Tibial nerve (tissue), 4 donors: ENCODE data around the gene CROCC2.

Source experiments
- EP300 ChIP-seq, 2 donors: sonication (generic); formaldehyde crosslinking; IDR thresholded peaks; one replicate each; pipeline ENCODE4 v1.6.1; 2017; ENCODE audit warnings: antibody characterized with exemption in 2 of 2, mild to moderate bottlenecking in 1 of 2
- TF ChIP-seq, protein P1 (sequence below), 5 experiments: fragments of 200-600 bp in 3 of 5; fragments of 450-650 bp in 2 of 5; sonication (generic) in 3 of 5; IDR thresholded peaks; one replicate each; pipeline ENCODE4 v1.5.1; 2016 to 2019; ENCODE audit warnings: antibody characterized with exemption in 5 of 5, mild to moderate bottlenecking in 3 of 5, moderate library complexity in 2 of 5

DNA sequence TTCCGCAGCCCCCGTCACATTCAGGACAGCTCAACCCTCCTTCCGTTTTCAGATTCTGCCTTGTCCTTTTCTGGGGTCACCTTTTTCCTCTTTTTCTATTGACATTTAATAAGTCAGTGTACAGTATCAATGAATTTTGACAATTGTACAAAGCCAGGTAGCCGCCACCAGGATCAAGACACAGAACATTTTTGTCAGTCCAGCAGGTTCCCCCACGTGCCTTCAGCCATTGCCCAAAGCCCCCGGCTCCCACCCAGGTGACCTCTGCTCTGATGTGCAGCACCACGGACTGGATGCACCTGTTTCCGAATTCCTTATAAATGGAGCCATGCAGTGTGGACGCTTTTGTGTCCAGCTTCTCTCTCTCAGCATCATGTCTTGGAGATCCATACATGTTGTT, 30.0 kb downstream of the CROCC2 start:
- TF ChIP-seq, protein P1, sequence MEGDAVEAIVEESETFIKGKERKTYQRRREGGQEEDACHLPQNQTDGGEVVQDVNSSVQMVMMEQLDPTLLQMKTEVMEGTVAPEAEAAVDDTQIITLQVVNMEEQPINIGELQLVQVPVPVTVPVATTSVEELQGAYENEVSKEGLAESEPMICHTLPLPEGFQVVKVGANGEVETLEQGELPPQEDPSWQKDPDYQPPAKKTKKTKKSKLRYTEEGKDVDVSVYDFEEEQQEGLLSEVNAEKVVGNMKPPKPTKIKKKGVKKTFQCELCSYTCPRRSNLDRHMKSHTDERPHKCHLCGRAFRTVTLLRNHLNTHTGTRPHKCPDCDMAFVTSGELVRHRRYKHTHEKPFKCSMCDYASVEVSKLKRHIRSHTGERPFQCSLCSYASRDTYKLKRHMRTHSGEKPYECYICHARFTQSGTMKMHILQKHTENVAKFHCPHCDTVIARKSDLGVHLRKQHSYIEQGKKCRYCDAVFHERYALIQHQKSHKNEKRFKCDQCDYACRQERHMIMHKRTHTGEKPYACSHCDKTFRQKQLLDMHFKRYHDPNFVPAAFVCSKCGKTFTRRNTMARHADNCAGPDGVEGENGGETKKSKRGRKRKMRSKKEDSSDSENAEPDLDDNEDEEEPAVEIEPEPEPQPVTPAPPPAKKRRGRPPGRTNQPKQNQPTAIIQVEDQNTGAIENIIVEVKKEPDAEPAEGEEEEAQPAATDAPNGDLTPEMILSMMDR (IDR thresholded peaks at IDR 0.05): no peak
- no peak for TF ChIP-seq EP300 (IDR thresholded peaks at IDR 0.05)
